Activated CD4-positive, alpha-beta T cell treated with anti-CD3 and anti-CD28 coated beads for 36 hours (primary cell): ENCODE data around the gene SLC39A11. TPM values are rescaled to one million over a fixed set of nuclear protein-coding genes. Genes with fewer than 3 reads are reported as not detected.
"Not testable (repeated sequence)": the region's sequence is repeated elsewhere in the genome, so short reads cannot be mapped to it uniquely, and the experiment has no call there.

Experiments used
- ATAC-seq: fragments of 200-7000 bp; cut with Tn5 transposase; one replicate; pipeline ENCODE4 v1.10.0; 2021; ENCODE audit warnings: mild to moderate bottlenecking, moderate library complexity
- CTCF ChIA-PET: fragments of 350-600 bp; sonication (Branson Sonifier 250); formaldehyde crosslinking; loops from one replicate; lab custom pipeline; 2021; ENCODE audit warnings: antibody characterized with exemption; lab: Charles Lee
- POLR2A ChIA-PET: fragments of 350-600 bp; sonication (Branson Sonifier 250); formaldehyde crosslinking; loops from one replicate; lab custom pipeline; 2021; ENCODE audit warnings: antibody characterized with exemption, inconsistent platforms; lab: Charles Lee
- DNase-seq: peaks from one replicate; pipeline ENCODE4 v3.0.0-alpha.2; 2020
- H3K27ac Mint-ChIP-seq: one replicate; pipeline ENCODE4 v1.8.0; 2021; ENCODE audit warnings: mixed read lengths
- H3K27me3 Mint-ChIP-seq: one replicate; pipeline ENCODE4 v1.8.0; 2021; ENCODE audit warnings: mixed read lengths
- H3K36me3 Mint-ChIP-seq: one replicate; pipeline ENCODE4 v1.8.0; 2021; ENCODE audit warnings: low read depth, mixed read lengths
- H3K4me1 Mint-ChIP-seq: one replicate; pipeline ENCODE4 v1.8.0; 2021; ENCODE audit warnings: mixed read lengths
- H3K4me3 Mint-ChIP-seq: one replicate; pipeline ENCODE4 v1.8.0; 2021; ENCODE audit warnings: mild to moderate bottlenecking, moderate library complexity, mixed read lengths
- H3K9me3 Mint-ChIP-seq: one replicate; pipeline ENCODE4 v1.8.0; 2021; ENCODE audit warnings: low read depth, mixed read lengths
- intact Hi-C, 2 experiments: fragments of 100-400 bp; cut with DNase I in 1 of 2; cut with micrococcal nuclease in 1 of 2; formaldehyde crosslinking; loops; one replicate each; pipeline versions ENCODE4 v1.14.2 to v1.15.1; 2022 to 2024; cut with DNase I, micrococcal nuclease
- total RNA-seq, 2 experiments: library from RNA; stranded (reverse); gene quantifications; one replicate each; pipeline ENCODE4 v1.2.3, GENCODE V29; 2021

Gene SLC39A11
- total RNA-seq, 2 experiments from 2014 or later = 12.5 to 17.2 TPM

GRCh38 chr17:72837335-72837734 lies 255.2 kb downstream of the SLC39A11 start:
- no peak for DNase-seq
- peaks cover 7% of the 10 kb centered on the region for H3K9me3 Mint-ChIP-seq
- H3K36me3 Mint-ChIP-seq = peaks cover 32% of the 10 kb centered on the region
- ChIA-PET POLR2A (no interaction called here), CTCF (no interaction called here)
- intact Hi-C loops = no loop called here
- no peak overlapping the region for H3K27ac Mint-ChIP-seq
- no peak overlapping the region for H3K4me3 Mint-ChIP-seq
- no peak for ATAC-seq
- H3K4me1 Mint-ChIP-seq = no peaks in the 10 kb centered on the region
- H3K27me3 Mint-ChIP-seq = no peaks in the 10 kb centered on the region

- intact Hi-C loops = no loop called here
- Mint-ChIP-seq H3K27ac (no peak overlapping the region), H3K27me3 (no peaks in the 10 kb centered on the region), H3K9me3 (no peaks in the 10 kb centered on the region), H3K4me3 (no peak overlapping the region), H3K4me1 (no peaks in the 10 kb centered on the region), H3K36me3 (peaks cover 22% of the 10 kb centered on the region)
- no peak for DNase-seq
- CTCF ChIA-PET = no interaction called here
- POLR2A ChIA-PET = no interaction called here
- ATAC-seq = no peak
Measured at GRCh38 chr17:72833128-72833765, 259.2 kb downstream of the SLC39A11 start.

GRCh38 chr17:72832306-72832705 lies 260.2 kb downstream of the SLC39A11 start:
- ATAC-seq (no peak), DNase-seq (no peak)
- ChIA-PET POLR2A (no interaction called here), CTCF (interaction anchor here (1.5 kb wide), 1 partner anchor 19 kb away, joined by 4 read pairs; no protein-coding TSS in a partner anchor)
- H3K27ac Mint-ChIP-seq = no peak overlapping the region
- no peaks in the 10 kb centered on the region for H3K4me1 Mint-ChIP-seq
- H3K36me3 Mint-ChIP-seq = peaks cover 25% of the 10 kb centered on the region
- H3K9me3 Mint-ChIP-seq = peaks cover 3% of the 10 kb centered on the region
- intact Hi-C loops = no loop called here
- H3K27me3 Mint-ChIP-seq = no peaks in the 10 kb centered on the region
- no peak overlapping the region for H3K4me3 Mint-ChIP-seq

- no peak overlapping the region for H3K27ac Mint-ChIP-seq
- peaks cover 46% of the 10 kb centered on the region for H3K36me3 Mint-ChIP-seq
- intact Hi-C loops = no loop called here
- peaks cover 14% of the 10 kb centered on the region for H3K9me3 Mint-ChIP-seq
- H3K4me3 Mint-ChIP-seq = no peak overlapping the region
- no peaks in the 10 kb centered on the region for H3K4me1 Mint-ChIP-seq
- DNase-seq (no peak), ATAC-seq (no peak)
- no peaks in the 10 kb centered on the region for H3K27me3 Mint-ChIP-seq
- ChIA-PET CTCF (interaction anchor here (0.6 kb wide), 1 partner anchor 289 kb away, joined by 3 read pairs; no protein-coding TSS in a partner anchor), POLR2A (no interaction called here)
Measured at GRCh38 chr17:72829883-72830282, 262.6 kb downstream of the SLC39A11 start.

- ATAC-seq = no peak
- Mint-ChIP-seq H3K36me3 (peaks cover 60% of the 10 kb centered on the region), H3K27me3 (no peaks in the 10 kb centered on the region), H3K4me1 (no peaks in the 10 kb centered on the region), H3K4me3 (no peak overlapping the region), H3K27ac (no peak overlapping the region), H3K9me3 (peaks cover 22% of the 10 kb centered on the region)
- ChIA-PET POLR2A (no interaction called here), CTCF (interaction anchor here (0.5 kb wide), 1 partner anchor 158 kb away, joined by 3 read pairs; no protein-coding TSS in a partner anchor)
- intact Hi-C loops = no loop called here
- DNase-seq = no peak
Measured at GRCh38 chr17:72826602-72827001, 265.9 kb downstream of the SLC39A11 start.

- H3K27ac Mint-ChIP-seq, intact Hi-C loops, ATAC-seq, H3K27me3 Mint-ChIP-seq, DNase-seq, H3K4me1 Mint-ChIP-seq, POLR2A ChIA-PET, H3K4me3 Mint-ChIP-seq: not testable (repeated sequence)
- CTCF ChIA-PET = interaction anchor here (0.5 kb wide), 1 partner anchor 159 kb away, joined by 3 read pairs; no protein-coding TSS in a partner anchor
- Mint-ChIP-seq H3K9me3 (peaks cover 22% of the 10 kb centered on the region), H3K36me3 (peaks cover 60% of the 10 kb centered on the region)
Measured at GRCh38 chr17:72826059-72826458, 266.4 kb downstream of the SLC39A11 start.

GRCh38 chr17:72825218-72825617 lies 267.3 kb downstream of the SLC39A11 start:
- ChIA-PET POLR2A (no interaction called here), CTCF (no interaction called here)
- Mint-ChIP-seq H3K4me1 (no peaks in the 10 kb centered on the region), H3K36me3 (peaks cover 64% of the 10 kb centered on the region), H3K27ac (no peak overlapping the region), H3K4me3 (no peak overlapping the region), H3K27me3 (no peaks in the 10 kb centered on the region), H3K9me3 (peaks cover 22% of the 10 kb centered on the region)
- ATAC-seq (no peak), DNase-seq (no peak)
- intact Hi-C loops = no loop called here

- ATAC-seq, H3K27ac Mint-ChIP-seq, H3K4me3 Mint-ChIP-seq, DNase-seq, intact Hi-C loops, H3K4me1 Mint-ChIP-seq, H3K27me3 Mint-ChIP-seq, CTCF ChIA-PET, POLR2A ChIA-PET: not testable (repeated sequence)
- H3K9me3 Mint-ChIP-seq = peaks cover 22% of the 10 kb centered on the region
- H3K36me3 Mint-ChIP-seq = peaks cover 60% of the 10 kb centered on the region
Measured at GRCh38 chr17:72824267-72824666, 268.2 kb downstream of the SLC39A11 start.

- Mint-ChIP-seq H3K4me3 (no peak overlapping the region), H3K4me1 (no peaks in the 10 kb centered on the region), H3K27ac (no peak overlapping the region), H3K36me3 (peaks cover 61% of the 10 kb centered on the region), H3K27me3 (no peaks in the 10 kb centered on the region), H3K9me3 (peaks cover 20% of the 10 kb centered on the region)
- DNase-seq (no peak), ATAC-seq (no peak)
- intact Hi-C loops = no loop called here
- ChIA-PET POLR2A (no interaction called here), CTCF (interaction anchor here (0.6 kb wide), 2 partner anchors 19 to 1341 kb away, joined by 3 read pairs; no protein-coding TSS in a partner anchor)
Measured at GRCh38 chr17:72822358-72823023, 270.0 kb downstream of the SLC39A11 start.

- CTCF ChIA-PET = interaction anchor here (0.6 kb wide), 1 partner anchor 222 kb away, joined by 3 read pairs; no protein-coding TSS in a partner anchor
Measured at GRCh38 chr17:72816406-72816805, 276.1 kb downstream of the SLC39A11 start.

GRCh38 chr17:72813481-72813880 lies 279.0 kb downstream of the SLC39A11 start:
- Mint-ChIP-seq H3K4me1 (no peaks in the 10 kb centered on the region), H3K27me3 (no peaks in the 10 kb centered on the region), H3K9me3 (peaks cover 21% of the 10 kb centered on the region), H3K27ac (no peak overlapping the region), H3K36me3 (peaks cover 54% of the 10 kb centered on the region), H3K4me3 (no peak overlapping the region)
- no peak for ATAC-seq
- CTCF ChIA-PET = interaction anchor here (1.7 kb wide), 1 partner anchor 19 kb away, joined by 4 read pairs; no protein-coding TSS in a partner anchor
- intact Hi-C loops = no loop called here
- DNase-seq = no peak
- POLR2A ChIA-PET = no interaction called here

More at GRCh38 chr17:72816406-72816805, 276.1 kb downstream of the SLC39A11 start:
- H3K36me3 Mint-ChIP-seq = peaks cover 59% of the 10 kb centered on the region
- peaks cover 18% of the 10 kb centered on the region for H3K9me3 Mint-ChIP-seq
- ATAC-seq = no peak
- H3K27ac Mint-ChIP-seq = no peak overlapping the region
- H3K4me1 Mint-ChIP-seq = no peaks in the 10 kb centered on the region
- no peak overlapping the region for H3K4me3 Mint-ChIP-seq
- DNase-seq = no peak
- POLR2A ChIA-PET = no interaction called here
- no peaks in the 10 kb centered on the region for H3K27me3 Mint-ChIP-seq
- intact Hi-C loops = no loop called here
